Measurements from ENCODE around the gene CCDC183. TPM values are rescaled to one million over a fixed set of nuclear protein-coding genes. Genes with fewer than 3 reads are reported as not detected.
"Not testable (repeated sequence)": the region's sequence is repeated elsewhere in the genome, so short reads cannot be mapped to it uniquely, and the experiment has no call there.

CCDC183 gene
- total RNA-seq, 4 donors from 2014 or later = 25.2 to 161 (median 63.5) TPM

DNA sequence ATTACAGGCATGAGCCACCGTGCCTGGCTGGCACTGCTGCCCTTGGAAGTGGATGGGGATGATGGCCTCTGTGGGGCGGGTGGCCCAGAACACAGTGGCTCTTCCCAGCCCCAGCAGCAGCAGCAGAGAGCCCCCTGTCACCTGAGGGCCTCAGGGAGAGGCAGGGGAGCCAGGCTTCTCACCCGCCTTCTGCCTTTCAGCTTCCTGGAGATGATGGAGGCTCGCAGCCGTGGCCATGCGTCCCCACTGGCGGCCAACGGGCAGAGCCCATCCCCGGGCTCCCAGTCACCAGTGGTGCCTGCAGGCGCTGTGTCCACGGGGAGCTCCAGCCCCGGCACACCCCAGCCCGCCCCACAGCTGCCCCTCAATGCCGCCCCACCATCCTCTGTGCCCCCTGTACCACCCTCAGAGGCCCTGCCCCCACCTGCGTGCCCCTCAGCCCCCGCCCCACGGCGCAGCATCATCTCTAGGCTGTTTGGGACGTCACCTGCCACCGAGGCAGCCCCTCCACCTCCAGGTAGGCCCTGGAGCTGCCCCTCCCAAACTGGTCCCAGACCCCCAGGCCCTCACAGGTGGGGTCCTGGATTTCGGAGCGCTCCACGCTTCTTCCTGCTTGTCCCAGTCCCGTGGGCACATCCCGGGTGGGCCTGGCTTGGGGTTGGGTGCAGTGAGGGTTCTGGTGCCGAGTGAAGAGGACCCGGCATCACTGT, 41.2 kb downstream of the CCDC183 start:
- DNase-seq = no peak
- Histone ChIP-seq H3K27ac (no peak overlapping the region), H3K27me3 (no peaks in the 10 kb centered on the region), H3K4me3 (no peak overlapping the region), H3K36me3 (peaks cover 0 to 7% (median 0%) of the 10 kb centered on the region in 4 donors), H3K9me3 (no peaks in the 10 kb centered on the region), H3K4me1 (peaks cover 15 to 31% (median 28%) of the 10 kb centered on the region in 4 donors)
- in situ Hi-C loops (cut with MboI; ENCODE audit: low pct_ligation_motif_present in 1 of 4, low pct_unique_long_range_greater_than_20kb in 1 of 4, low sequenced_read_pairs in 3 of 4) = no loop called here
- intact Hi-C loops (cut with DNase I; ENCODE audit: low total_unique reads) = no loop called here
- TF ChIP-seq POLR2AphosphoS5 (IDR thresholded peaks at IDR 0.05) (peak in 1 of 3 donors; percentile 14), POLR2A (IDR thresholded peaks at IDR 0.05) (no peak)
- TF ChIP-seq, protein P1, sequence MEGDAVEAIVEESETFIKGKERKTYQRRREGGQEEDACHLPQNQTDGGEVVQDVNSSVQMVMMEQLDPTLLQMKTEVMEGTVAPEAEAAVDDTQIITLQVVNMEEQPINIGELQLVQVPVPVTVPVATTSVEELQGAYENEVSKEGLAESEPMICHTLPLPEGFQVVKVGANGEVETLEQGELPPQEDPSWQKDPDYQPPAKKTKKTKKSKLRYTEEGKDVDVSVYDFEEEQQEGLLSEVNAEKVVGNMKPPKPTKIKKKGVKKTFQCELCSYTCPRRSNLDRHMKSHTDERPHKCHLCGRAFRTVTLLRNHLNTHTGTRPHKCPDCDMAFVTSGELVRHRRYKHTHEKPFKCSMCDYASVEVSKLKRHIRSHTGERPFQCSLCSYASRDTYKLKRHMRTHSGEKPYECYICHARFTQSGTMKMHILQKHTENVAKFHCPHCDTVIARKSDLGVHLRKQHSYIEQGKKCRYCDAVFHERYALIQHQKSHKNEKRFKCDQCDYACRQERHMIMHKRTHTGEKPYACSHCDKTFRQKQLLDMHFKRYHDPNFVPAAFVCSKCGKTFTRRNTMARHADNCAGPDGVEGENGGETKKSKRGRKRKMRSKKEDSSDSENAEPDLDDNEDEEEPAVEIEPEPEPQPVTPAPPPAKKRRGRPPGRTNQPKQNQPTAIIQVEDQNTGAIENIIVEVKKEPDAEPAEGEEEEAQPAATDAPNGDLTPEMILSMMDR (IDR thresholded peaks at IDR 0.05) = no peak
- WGBS, 2 donors (ENCODE audit: low coverage in 1 of 2) = 91% methylated on average over 23 of the region's 27 CpGs; no CpG with 5 or more reads in 1 of the 2 donors

DNA sequence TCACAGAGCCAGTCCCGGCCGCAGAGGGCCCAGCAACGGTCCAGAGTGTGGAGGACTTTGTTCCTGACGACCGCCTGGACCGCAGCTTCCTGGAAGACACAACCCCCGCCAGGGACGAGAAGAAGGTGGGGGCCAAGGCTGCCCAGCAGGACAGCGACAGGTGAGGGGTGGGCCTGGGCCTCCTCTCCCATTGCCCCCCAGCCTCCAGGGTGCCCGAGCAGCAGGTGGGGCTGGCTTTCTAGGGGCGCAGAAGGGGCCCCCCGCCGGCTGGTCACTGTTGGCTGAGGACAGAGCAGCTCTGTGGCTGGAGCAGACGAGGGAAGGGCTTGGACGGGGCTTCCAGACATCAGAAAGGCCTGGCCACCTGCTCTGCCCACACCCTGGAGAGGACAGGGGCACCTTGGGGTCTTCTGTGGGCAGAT, 41.7 kb downstream of the CCDC183 start:
- H3K9me3 ChIP-seq; H3K27me3 ChIP-seq; H3K36me3 ChIP-seq; intact Hi-C loops (cut with DNase I; ENCODE audit: low total_unique reads); in situ Hi-C loops (cut with MboI; ENCODE audit: low pct_ligation_motif_present in 1 of 4, low pct_unique_long_range_greater_than_20kb in 1 of 4, low sequenced_read_pairs in 3 of 4); DNase-seq; H3K27ac ChIP-seq; H3K4me3 ChIP-seq: not testable (repeated sequence)
- WGBS, 2 donors (ENCODE audit: low coverage in 1 of 2) = 89% methylated on average over 15 of the region's 15 CpGs; no CpG with 5 or more reads in 1 of the 2 donors
- peaks cover 15 to 36% (median 34%) of the 10 kb centered on the region in 4 donors for H3K4me1 ChIP-seq

DNA sequence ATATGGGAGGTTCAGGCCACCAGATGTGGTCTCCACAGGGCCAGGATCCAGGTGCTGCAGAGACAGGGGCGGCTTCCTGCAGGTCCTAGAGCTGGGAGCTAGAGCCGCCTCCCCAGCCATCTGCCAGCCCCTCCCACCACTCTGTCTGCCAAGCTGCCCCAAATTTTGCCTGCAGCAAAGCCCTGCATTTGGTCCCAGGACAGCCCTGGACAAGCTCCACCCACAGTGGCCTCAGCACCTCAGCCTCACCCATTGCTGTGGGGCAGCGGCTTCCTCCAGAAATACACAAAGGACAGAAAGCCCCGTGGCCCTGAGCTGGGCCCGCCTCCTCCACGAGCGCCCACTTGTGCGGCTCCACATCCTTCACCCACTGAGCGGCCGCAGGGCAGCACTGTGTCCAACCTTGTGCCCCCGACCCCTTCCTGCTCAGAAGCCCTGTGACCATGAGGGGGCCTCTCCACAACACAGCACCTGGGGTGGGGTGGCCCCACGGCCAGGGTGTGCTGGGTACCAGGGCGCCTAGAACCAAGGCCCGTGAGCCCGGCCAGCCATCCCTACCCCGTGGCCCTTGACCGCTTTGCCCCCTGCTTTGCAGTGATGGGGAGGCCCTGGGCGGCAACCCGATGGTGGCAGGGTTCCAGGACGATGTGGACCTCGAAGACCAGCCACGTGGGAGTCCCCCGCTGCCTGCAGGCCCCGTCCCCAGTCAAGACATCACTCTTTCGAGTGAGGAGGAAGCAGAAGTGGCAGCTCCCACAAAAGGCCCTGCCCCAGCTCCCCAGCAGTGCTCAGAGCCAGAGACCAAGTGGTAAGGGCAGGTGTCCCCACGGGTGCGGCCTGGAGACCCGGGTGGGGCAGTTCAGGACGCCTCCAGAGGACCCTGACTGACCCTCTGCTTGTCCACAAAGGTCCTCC, 42.4 kb downstream of the CCDC183 start:
- H3K4me1 ChIP-seq = peaks cover 22 to 43% (median 41%) of the 10 kb centered on the region in 4 donors
- TF ChIP-seq POLR2AphosphoS5 (IDR thresholded peaks at IDR 0.05) = no peak
- no peak for TF ChIP-seq EP300 (IDR thresholded peaks at IDR 0.05; ENCODE audit: low read depth)
- TF ChIP-seq, protein P1 (IDR thresholded peaks at IDR 0.05) = no peak
- TF ChIP-seq POLR2A (IDR thresholded peaks at IDR 0.05) = no peak
- H3K9me3 ChIP-seq = no peaks in the 10 kb centered on the region
- in situ Hi-C loops (cut with MboI; ENCODE audit: low pct_ligation_motif_present in 1 of 4, low pct_unique_long_range_greater_than_20kb in 1 of 4, low sequenced_read_pairs in 3 of 4) = no loop called here
- WGBS, 2 donors (ENCODE audit: low coverage in 1 of 2) = 84% methylated on average over 29 of the region's 29 CpGs; no CpG with 5 or more reads in 1 of the 2 donors
- DNase-seq = no peak
- peaks cover 6% of the 10 kb centered on the region for H3K27me3 ChIP-seq
- no peak overlapping the region for H3K4me3 ChIP-seq
- peaks cover 0 to 5% (median 0%) of the 10 kb centered on the region in 4 donors for H3K36me3 ChIP-seq
- no peak overlapping the region for H3K27ac ChIP-seq
- intact Hi-C loops (cut with DNase I; ENCODE audit: low total_unique reads) = no loop called here

DNA sequence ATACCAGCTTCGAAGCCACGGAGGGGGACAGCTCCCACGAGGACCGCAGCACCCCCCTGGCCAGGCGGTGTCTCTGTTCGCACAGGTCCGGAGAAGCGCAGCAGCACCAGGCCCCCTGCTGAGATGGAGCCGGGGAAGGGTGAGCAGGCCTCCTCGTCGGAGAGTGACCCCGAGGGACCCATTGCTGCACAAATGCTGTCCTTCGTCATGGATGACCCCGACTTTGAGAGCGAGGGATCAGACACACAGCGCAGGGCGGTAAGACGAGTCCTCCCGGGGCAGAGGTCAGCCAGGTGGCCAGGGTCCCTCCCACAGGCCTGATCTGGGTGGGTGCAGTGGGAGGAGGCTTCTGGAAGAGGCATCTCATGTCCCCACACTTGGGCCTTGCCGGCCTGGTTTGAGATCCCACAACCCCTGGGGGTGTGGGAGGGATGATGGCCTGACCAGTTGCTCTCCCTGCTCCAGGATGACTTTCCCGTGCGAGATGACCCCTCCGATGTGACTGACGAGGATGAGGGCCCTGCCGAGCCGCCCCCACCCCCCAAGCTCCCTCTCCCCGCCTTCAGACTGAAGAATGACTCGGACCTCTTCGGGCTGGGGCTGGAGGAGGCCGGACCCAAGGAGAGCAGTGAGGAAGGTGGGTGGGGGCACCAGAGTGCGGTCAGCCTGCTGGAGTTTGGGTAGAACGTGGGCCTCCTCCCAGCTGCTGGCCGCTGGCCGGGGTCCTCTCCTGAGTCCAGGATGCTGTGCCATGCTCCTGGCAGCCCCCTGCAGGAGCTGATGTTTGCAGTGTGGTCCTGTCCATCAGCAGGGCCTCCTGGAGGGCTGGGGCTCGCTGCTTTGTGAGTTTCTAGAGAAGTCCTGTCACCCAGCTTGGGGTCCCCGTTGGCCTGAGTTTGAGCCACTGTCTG, 43.3 kb downstream of the CCDC183 start:
- peaks cover 0 to 5% (median 0%) of the 10 kb centered on the region in 4 donors for H3K36me3 ChIP-seq
- intact Hi-C loops (cut with DNase I; ENCODE audit: low total_unique reads) (no loop called here), in situ Hi-C loops (cut with MboI; ENCODE audit: low pct_ligation_motif_present in 1 of 4, low pct_unique_long_range_greater_than_20kb in 1 of 4, low sequenced_read_pairs in 3 of 4) (no loop called here)
- H3K4me1 ChIP-seq = peaks cover 29 to 51% (median 49%) of the 10 kb centered on the region in 4 donors
- H3K27me3 ChIP-seq = peaks cover 15% of the 10 kb centered on the region
- H3K9me3 ChIP-seq = no peaks in the 10 kb centered on the region
- H3K4me3 ChIP-seq = no peak overlapping the region
- H3K27ac ChIP-seq = peak overlapping the region in 3 of 4 donors; percentile 71 to 89 (median 80)
- TF ChIP-seq POLR2A (IDR thresholded peaks at IDR 0.05) (no peak), EP300 (IDR thresholded peaks at IDR 0.05; ENCODE audit: low read depth) (no peak), POLR2AphosphoS5 (IDR thresholded peaks at IDR 0.05) (no peak)
- TF ChIP-seq, protein P1 (IDR thresholded peaks at IDR 0.05) = no peak
- WGBS, 2 donors (ENCODE audit: low coverage in 1 of 2) = 86% methylated on average over 30 of the region's 36 CpGs; no CpG with 5 or more reads in 1 of the 2 donors
- no peak for DNase-seq
